GM06990 (cell line): Measurements from ENCODE around the gene SMOC1.
A peak's percentile ranks its signal among the peaks of the same experiment; 100 is the strongest.

Experiments used
- DNase-seq: peaks from one replicate; pipeline ENCODE4 v3.0.0-alpha.2; 2011; ENCODE audit not compliant: insufficient read length; ENCODE audit errors: extremely low read depth
- H3K27me3 ChIP-seq: replicated peaks from 2 replicates; pipeline ENCODE4 v1.6.0; 2011; ENCODE audit warnings: low read length; ENCODE audit not compliant: control insufficient read depth, insufficient read depth
- H3K36me3 ChIP-seq: 2 replicates; pipeline ENCODE4 v1.5.1; 2011; ENCODE audit warnings: low read length; ENCODE audit not compliant: control insufficient read depth, insufficient read depth
- H3K4me3 ChIP-seq: replicated peaks from 2 replicates; pipeline ENCODE4 v1.5.1; 2011; ENCODE audit warnings: low read depth, mild to moderate bottlenecking, control low read depth, low read length
- TF ChIP-seq, protein P1 (sequence below): IDR thresholded peaks from 2 replicates; pipeline ENCODE4 v1.5.1; 2011; ENCODE audit warnings: low read length, control low read depth, mild to moderate bottlenecking, inconsistent platforms; ENCODE audit not compliant: insufficient read depth, poor library complexity, severe bottlenecking

SMOC1 gene

GRCh38 chr14:70013271-70013873 lies 134.2 kb downstream of the SMOC1 start:
- no peaks in the 10 kb centered on the region for H3K36me3 ChIP-seq
- H3K4me3 ChIP-seq: no peak overlapping the region
- DNase-seq: no peak
- H3K27me3 ChIP-seq: no peaks in the 10 kb centered on the region
- TF ChIP-seq, protein P1, sequence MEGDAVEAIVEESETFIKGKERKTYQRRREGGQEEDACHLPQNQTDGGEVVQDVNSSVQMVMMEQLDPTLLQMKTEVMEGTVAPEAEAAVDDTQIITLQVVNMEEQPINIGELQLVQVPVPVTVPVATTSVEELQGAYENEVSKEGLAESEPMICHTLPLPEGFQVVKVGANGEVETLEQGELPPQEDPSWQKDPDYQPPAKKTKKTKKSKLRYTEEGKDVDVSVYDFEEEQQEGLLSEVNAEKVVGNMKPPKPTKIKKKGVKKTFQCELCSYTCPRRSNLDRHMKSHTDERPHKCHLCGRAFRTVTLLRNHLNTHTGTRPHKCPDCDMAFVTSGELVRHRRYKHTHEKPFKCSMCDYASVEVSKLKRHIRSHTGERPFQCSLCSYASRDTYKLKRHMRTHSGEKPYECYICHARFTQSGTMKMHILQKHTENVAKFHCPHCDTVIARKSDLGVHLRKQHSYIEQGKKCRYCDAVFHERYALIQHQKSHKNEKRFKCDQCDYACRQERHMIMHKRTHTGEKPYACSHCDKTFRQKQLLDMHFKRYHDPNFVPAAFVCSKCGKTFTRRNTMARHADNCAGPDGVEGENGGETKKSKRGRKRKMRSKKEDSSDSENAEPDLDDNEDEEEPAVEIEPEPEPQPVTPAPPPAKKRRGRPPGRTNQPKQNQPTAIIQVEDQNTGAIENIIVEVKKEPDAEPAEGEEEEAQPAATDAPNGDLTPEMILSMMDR: peak; percentile 96

DNA sequence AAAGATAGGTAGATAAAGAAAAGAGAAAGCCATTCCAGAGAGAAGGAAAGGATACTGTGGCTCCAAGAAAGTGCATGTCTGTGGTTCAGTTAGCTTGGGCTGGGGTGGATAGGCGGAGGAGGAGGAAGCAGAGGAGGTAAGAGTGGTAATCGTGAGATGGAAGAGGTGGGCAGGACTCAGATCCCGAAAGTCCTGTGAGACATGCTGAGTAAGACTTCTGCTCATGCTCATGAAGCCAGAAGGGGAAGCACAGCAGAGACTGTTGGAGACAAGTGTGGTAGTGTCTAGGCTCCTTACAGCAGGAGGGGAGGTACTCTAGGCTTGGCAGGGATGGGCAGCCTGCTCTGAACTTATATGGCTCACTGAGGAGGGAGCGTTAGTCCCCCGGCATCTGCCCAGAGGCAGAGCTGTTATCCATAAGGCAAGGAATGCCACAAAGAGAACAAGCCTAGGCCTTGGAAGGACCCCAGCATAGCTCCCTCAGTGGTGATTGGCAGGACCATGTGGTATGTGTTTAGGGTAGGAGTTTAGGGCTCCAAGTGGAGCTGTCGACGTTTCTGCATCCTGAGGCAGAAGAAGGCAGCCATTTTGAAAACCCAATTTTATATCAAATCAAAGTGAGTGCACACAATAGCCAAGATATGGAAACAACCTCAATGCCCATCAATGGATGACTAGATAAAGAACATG lies 135.3 kb downstream of the SMOC1 start:
- Histone ChIP-seq H3K4me3 (no peak overlapping the region), H3K36me3 (no peaks in the 10 kb centered on the region), H3K27me3 (no peaks in the 10 kb centered on the region)
- TF ChIP-seq, protein P1: no peak
- no peak for DNase-seq

- H3K36me3 ChIP-seq: no peaks in the 10 kb centered on the region
- TF ChIP-seq, protein P1: no peak
- no peak for DNase-seq
- H3K27me3 ChIP-seq: no peaks in the 10 kb centered on the region
- H3K4me3 ChIP-seq: no peak overlapping the region
These were observed 139.0 kb downstream of the SMOC1 start for GRCh38 chr14:70018230-70018629.

DNA sequence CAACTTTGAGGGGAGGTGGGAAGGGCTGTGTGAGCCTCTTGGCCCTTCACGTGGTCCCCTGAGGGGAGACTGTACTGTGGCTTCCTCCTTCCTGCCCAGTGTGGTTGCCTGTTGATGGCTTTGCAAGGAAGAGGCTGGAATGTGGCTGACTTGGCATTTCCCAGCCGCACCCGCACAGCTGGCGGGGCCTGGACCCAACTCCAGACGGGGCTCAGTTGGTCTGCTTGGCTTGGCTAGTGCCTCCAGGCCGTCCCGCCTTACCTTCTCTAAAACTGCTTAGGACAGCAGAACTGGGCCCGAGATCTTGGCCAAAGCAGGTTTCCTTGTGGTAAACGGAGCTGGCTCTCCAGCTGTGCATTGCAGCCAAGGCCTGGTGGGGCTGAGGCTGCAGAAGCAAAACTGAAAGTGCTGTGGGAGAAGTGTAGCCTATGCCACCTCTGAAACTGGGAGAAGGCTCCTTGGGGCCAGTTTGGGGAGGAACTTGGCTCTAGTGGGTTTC lies 139.5 kb downstream of the SMOC1 start:
- no peaks in the 10 kb centered on the region for H3K36me3 ChIP-seq
- no peak overlapping the region for H3K4me3 ChIP-seq
- DNase-seq: no peak
- TF ChIP-seq, protein P1: no peak
- H3K27me3 ChIP-seq: no peaks in the 10 kb centered on the region

DNA sequence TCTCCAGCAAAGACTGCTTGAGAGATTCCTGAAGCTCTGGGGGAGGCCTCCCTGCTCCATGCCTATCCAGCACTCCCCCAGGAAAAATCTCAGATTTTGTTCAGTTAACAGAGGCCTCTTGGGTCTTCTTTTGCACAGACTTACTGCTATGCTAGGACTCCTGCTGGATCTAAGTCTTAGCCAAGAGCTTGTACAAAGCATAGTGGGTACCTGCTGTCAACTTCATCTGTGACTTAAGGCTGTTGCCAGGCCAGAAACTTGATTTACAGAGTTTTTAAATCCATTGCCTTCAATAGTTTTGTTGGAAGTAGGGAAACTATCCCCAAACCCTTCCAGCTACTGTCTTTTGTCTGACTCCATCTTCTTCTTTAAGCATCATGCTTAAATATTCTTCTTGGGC lies 140.5 kb downstream of the SMOC1 start:
- TF ChIP-seq, protein P1: no peak
- H3K4me3 ChIP-seq: no peak overlapping the region
- DNase-seq: no peak
- no peaks in the 10 kb centered on the region for H3K27me3 ChIP-seq
- H3K36me3 ChIP-seq: no peaks in the 10 kb centered on the region
